GM23338 (cell line): Measurements from ENCODE around the gene OCA2. TPM values are rescaled to one million over a fixed set of nuclear protein-coding genes. Genes with fewer than 3 reads are reported as not detected.

Experiments
- ATAC-seq: fragments of 200-7000 bp; cut with Tn5 transposase; 3 replicates; pipeline ENCODE4 v1.9.1; 2020
- DNase-seq: peaks from one replicate; pipeline ENCODE4 v3.0.0-alpha.2; 2015; ENCODE audit warnings: low spot score
- H2AFZ ChIP-seq: fragments of 200-600 bp; sonication (generic); 2 replicates; pipeline ENCODE4 v1.8.0; 2016; ENCODE audit warnings: antibody characterized with exemption, mild to moderate bottlenecking, moderate library complexity
- H3F3A ChIP-seq: fragments of 200-600 bp; sonication (generic); replicated peaks from 2 replicates; pipeline ENCODE4 v1.8.0; 2017; ENCODE audit warnings: antibody characterized with exemption, mixed run types, low read depth
- H3K27ac ChIP-seq: fragments of 200-600 bp; sonication (generic); 2 replicates; pipeline ENCODE4 v1.6.1; 2016; ENCODE audit warnings: low read depth
- H3K27me3 ChIP-seq: fragments of 200-600 bp; sonication (generic); 2 replicates; pipeline ENCODE4 v1.8.0; 2016; ENCODE audit warnings: mild to moderate bottlenecking, mixed run types, moderate library complexity; ENCODE audit not compliant: insufficient read depth
- H3K36me3 ChIP-seq: fragments of 200-600 bp; sonication (generic); 2 replicates; pipeline ENCODE4 v1.8.0; 2016; ENCODE audit warnings: mild to moderate bottlenecking; ENCODE audit not compliant: insufficient read depth
- H3K4me1 ChIP-seq: fragments of 200-600 bp; sonication (generic); 2 replicates; pipeline ENCODE4 v1.8.0; 2016; ENCODE audit warnings: mild to moderate bottlenecking, moderate library complexity; ENCODE audit not compliant: insufficient read depth
- H3K4me2 ChIP-seq: fragments of 200-600 bp; sonication (generic); 2 replicates; pipeline ENCODE4 v1.7.1; 2017; ENCODE audit warnings: mixed run types
- H3K4me3 ChIP-seq: fragments of 200-600 bp; sonication (generic); 2 replicates; pipeline ENCODE4 v1.6.1; 2016; ENCODE audit warnings: mixed run types
- H3K79me2 ChIP-seq: fragments of 200-600 bp; sonication (generic); replicated peaks from 2 replicates; pipeline ENCODE4 v1.8.0; 2017; ENCODE audit warnings: mild to moderate bottlenecking; ENCODE audit not compliant: insufficient read depth
- H3K9me2 ChIP-seq: fragments of 200-600 bp; sonication (generic); 2 replicates; pipeline ENCODE4 v1.8.0; 2017; ENCODE audit not compliant: insufficient read depth
- H4K20me1 ChIP-seq: fragments of 200-600 bp; sonication (generic); replicated peaks from 2 replicates; pipeline ENCODE4 v1.8.0; 2017; ENCODE audit warnings: mild to moderate bottlenecking; ENCODE audit not compliant: insufficient read depth
- H3K27ac Mint-ChIP-seq: 2 replicates; pipeline ENCODE4 v1.8.0; 2020; ENCODE audit warnings: inconsistent platforms, mild to moderate bottlenecking, moderate library complexity, mixed read lengths
- H3K27me3 Mint-ChIP-seq: 3 replicates; pipeline ENCODE4 v1.8.0; 2022; ENCODE audit warnings: low read depth, mild to moderate bottlenecking, moderate library complexity, mixed read lengths, inconsistent platforms; ENCODE audit not compliant: insufficient read depth, poor library complexity
- H3K36me3 Mint-ChIP-seq: 3 replicates; pipeline ENCODE4 v1.8.0; 2021; ENCODE audit warnings: low read depth, mild to moderate bottlenecking, inconsistent platforms, moderate library complexity, mixed read lengths
- H3K4me1 Mint-ChIP-seq: 3 replicates; pipeline ENCODE4 v1.8.0; 2020; ENCODE audit warnings: mild to moderate bottlenecking, inconsistent platforms, mixed read lengths
- H3K4me3 Mint-ChIP-seq: 3 replicates; pipeline ENCODE4 v1.8.0; 2021; ENCODE audit warnings: moderate library complexity, mild to moderate bottlenecking, inconsistent platforms, mixed read lengths
- H3K9me3 Mint-ChIP-seq: 3 replicates; pipeline ENCODE4 v1.8.0; 2020; ENCODE audit warnings: moderate library complexity, mild to moderate bottlenecking, inconsistent platforms, mixed read lengths
- CREB1 ChIP-seq: fragments of 250-450 bp; sonication (Bioruptor Pico); IDR thresholded peaks from 2 replicates; pipeline ENCODE4 v1.5.0; 2020; ENCODE audit warnings: low read depth, mild to moderate bottlenecking, moderate library complexity
- CTCF ChIP-seq, 2 experiments: fragments of 200-600 bp in 1 of 2; sonication (generic) in 1 of 2; conservative IDR thresholded peaks; 2 replicates each; pipeline versions ENCODE4 v1.5.1 to v1.6.1; 2016 to 2017; ENCODE audit warnings: antibody characterized with exemption in 2 of 2, low read depth in 2 of 2, mild to moderate bottlenecking in 2 of 2, moderate library complexity in 1 of 2
- ETS1 ChIP-seq: IDR thresholded peaks from 2 replicates; pipeline ENCODE4 v1.6.1; 2016; ENCODE audit warnings: antibody characterized with exemption
- EZH2 ChIP-seq: fragments of 200-600 bp; sonication (generic); IDR thresholded peaks from one replicate; pipeline ENCODE4 v1.8.0; 2017; ENCODE audit warnings: antibody characterized with exemption, mild to moderate bottlenecking, low read depth; ENCODE audit not compliant: unreplicated experiment
- EZH2phosphoT487 ChIP-seq: fragments of 200-600 bp; sonication (generic); IDR thresholded peaks from one replicate; pipeline ENCODE4 v1.8.1; 2018; ENCODE audit warnings: antibody characterized with exemption; ENCODE audit not compliant: unreplicated experiment
- JUNB ChIP-seq: IDR thresholded peaks from one replicate; pipeline ENCODE4 v1.6.1; 2016; ENCODE audit warnings: antibody characterized with exemption; ENCODE audit not compliant: unreplicated experiment
- NANOG ChIP-seq: IDR thresholded peaks from 2 replicates; pipeline ENCODE4 v1.6.1; 2016; ENCODE audit warnings: antibody characterized with exemption, borderline replicate concordance
- POLR2AphosphoS5 ChIP-seq: IDR thresholded peaks from 2 replicates; pipeline ENCODE4 v1.6.1; 2016; ENCODE audit warnings: antibody characterized with exemption, low read depth
- REST ChIP-seq: IDR thresholded peaks from one replicate; pipeline ENCODE4 v1.6.1; 2018; ENCODE audit warnings: antibody characterized with exemption; ENCODE audit not compliant: unreplicated experiment
- STAT1 ChIP-seq: IDR thresholded peaks from one replicate; pipeline ENCODE4 v1.6.1; 2016; ENCODE audit warnings: antibody characterized with exemption; ENCODE audit not compliant: unreplicated experiment
- ZNF114 ChIP-seq: fragments of 250-450 bp; sonication (Bioruptor Pico); IDR thresholded peaks from 2 replicates; pipeline ENCODE4 v1.5.0; 2020; ENCODE audit warnings: mild to moderate bottlenecking, moderate library complexity
- ZNF331 ChIP-seq: fragments of 250-450 bp; sonication (Bioruptor Pico); IDR thresholded peaks from 2 replicates; pipeline ENCODE4 v1.5.0; 2020; ENCODE audit warnings: low read depth, mild to moderate bottlenecking, moderate library complexity
- ZNF462 ChIP-seq: fragments of 250-450 bp; sonication (Bioruptor Pico); IDR thresholded peaks from 2 replicates; pipeline ENCODE4 v1.5.0; 2020; ENCODE audit warnings: mild to moderate bottlenecking, moderate library complexity
- polyA plus RNA-seq: library from polyadenylated mRNA; unstranded; fragments of >200 nt; fragmentation: Nextera tagmentation; extraction: Ambion mirVana; gene quantifications from 2 replicates; pipeline ENCODE4 v1.2.1, GENCODE V29; 2016
- total RNA-seq: library from RNA; depleted of rRNA; stranded (reverse); fragments of >200 nt; shearing (Covaris generic); gene quantifications from 2 replicates; pipeline ENCODE4 v1.2.3, GENCODE V29; 2014

OCA2 gene
- total and polyA plus RNA-seq, 2 experiments from 2014 or later = 0.40 to 0.69 TPM

GRCh38 chr15:28004143-28005003 is 94.7 kb downstream of the OCA2 start:
- H3K9me2 ChIP-seq = 0 out of 2 replicates have a peak, but pooled peaks cover 6% of the 10 kb centered on the region
- no peaks in the 10 kb centered on the region for H3K36me3 ChIP-seq
- no peaks in the 10 kb centered on the region for H3F3A ChIP-seq
- no peak overlapping the region for H3K27ac ChIP-seq
- no peak overlapping the region for H3K4me2 ChIP-seq
- ATAC-seq = no peak
- TF ChIP-seq POLR2AphosphoS5 (no peak), ZNF462 (CRISPR knock-in tag) (no peak), ZNF114 (no peak), EZH2phosphoT487 (no peak), CREB1 (CRISPR knock-in tag) (no peak), EZH2 (no peak), ZNF331 (CRISPR knock-in tag) (no peak), NANOG (no peak), REST (no peak), STAT1 (no peak), ETS1 (no peak), JUNB (no peak), CTCF (conservative IDR thresholded peaks at IDR 0.05; ENCODE audit: low read depth in 2 of 2) (no peak)
- no peaks in the 10 kb centered on the region for H3K27me3 ChIP-seq
- H3K4me3 Mint-ChIP-seq = no peak overlapping the region
- no peaks in the 10 kb centered on the region for H4K20me1 ChIP-seq
- no peak overlapping the region for H3K27ac Mint-ChIP-seq
- DNase-seq = no peak
- no peaks in the 10 kb centered on the region for H3K79me2 ChIP-seq
- H2AFZ ChIP-seq = no peak overlapping the region
- H3K27me3 Mint-ChIP-seq = no peaks in the 10 kb centered on the region
- H3K9me3 Mint-ChIP-seq = peaks cover 5% of the 10 kb centered on the region; the same call in 1 of the 3 replicates
- no peaks in the 10 kb centered on the region for H3K36me3 Mint-ChIP-seq
- no peaks in the 10 kb centered on the region for H3K4me1 Mint-ChIP-seq
- no peaks in the 10 kb centered on the region for H3K4me1 ChIP-seq
- no peak overlapping the region for H3K4me3 ChIP-seq
